CD4-positive, alpha-beta T cell treated with Interleukin-2 at 100 ng/mL for 4 hours (primary cell): ENCODE data around the gene CLIC3.
A peak's percentile ranks its signal among the peaks of the same experiment; 100 is the strongest.

Source experiments
- DNase-seq: peaks from one replicate; pipeline ENCODE4 v3.0.0-alpha.2; 2020; ENCODE audit warnings: low spot score

CLIC3 gene

GRCh38 chr9:137030538-137031527 lies 34.5 kb upstream of the CLIC3 start:
- DNase-seq: peak; percentile 37

- DNase-seq: no peak
These were observed 33.6 kb upstream of the CLIC3 start for GRCh38 chr9:137030006-137030405.

- DNase-seq: peak; percentile 62
These were observed 32.9 kb upstream of the CLIC3 start for GRCh38 chr9:137029058-137029936.

GRCh38 chr9:137028263-137029057 lies 32.1 kb upstream of the CLIC3 start:
- DNase-seq: peak; percentile 59

GRCh38 chr9:137027369-137028262 lies 31.2 kb upstream of the CLIC3 start, which contains the start of gene ABCA2:
Gene ABCA2, minus strand, starts transcription at chr9:137028237. Its CDS starts 97 bp downstream, at chr9:137028140.
- DNase-seq: no peak

GRCh38 chr9:137026828-137027227 lies 30.5 kb upstream of the CLIC3 start:
- DNase-seq: no peak

- no peak for DNase-seq
These were observed 30.0 kb upstream of the CLIC3 start for GRCh38 chr9:137026384-137026783.

DNA sequence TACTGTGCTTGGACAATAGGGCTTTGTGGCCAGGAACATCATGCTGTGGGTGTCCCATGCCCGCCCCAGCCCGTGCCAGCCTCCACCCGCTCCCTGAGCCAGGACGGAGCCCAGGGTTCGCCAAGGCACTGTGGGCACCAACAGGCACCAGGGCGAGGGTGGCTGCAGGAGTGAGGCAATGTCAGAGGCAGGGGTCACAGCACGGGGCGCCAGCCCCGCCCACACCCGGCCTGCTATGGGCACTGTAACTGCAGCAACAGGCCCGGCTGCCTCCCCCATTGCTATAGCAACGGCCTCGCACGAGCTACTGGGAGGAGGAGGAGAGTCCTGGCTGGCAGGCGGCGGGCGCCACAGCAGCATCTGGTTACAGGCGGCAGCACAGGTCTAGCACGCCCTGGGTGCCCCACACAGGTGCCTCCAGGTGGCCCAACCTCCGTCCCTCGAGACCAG lies 29.2 kb upstream of the CLIC3 start:
- DNase-seq: no peak

- DNase-seq: no peak
These were observed 27.2 kb upstream of the CLIC3 start for GRCh38 chr9:137023583-137023991.

- DNase-seq: no peak
These were observed 26.8 kb upstream of the CLIC3 start for GRCh38 chr9:137023157-137023556.

GRCh38 chr9:137022662-137023008 lies 26.3 kb upstream of the CLIC3 start:
- no peak for DNase-seq

DNA sequence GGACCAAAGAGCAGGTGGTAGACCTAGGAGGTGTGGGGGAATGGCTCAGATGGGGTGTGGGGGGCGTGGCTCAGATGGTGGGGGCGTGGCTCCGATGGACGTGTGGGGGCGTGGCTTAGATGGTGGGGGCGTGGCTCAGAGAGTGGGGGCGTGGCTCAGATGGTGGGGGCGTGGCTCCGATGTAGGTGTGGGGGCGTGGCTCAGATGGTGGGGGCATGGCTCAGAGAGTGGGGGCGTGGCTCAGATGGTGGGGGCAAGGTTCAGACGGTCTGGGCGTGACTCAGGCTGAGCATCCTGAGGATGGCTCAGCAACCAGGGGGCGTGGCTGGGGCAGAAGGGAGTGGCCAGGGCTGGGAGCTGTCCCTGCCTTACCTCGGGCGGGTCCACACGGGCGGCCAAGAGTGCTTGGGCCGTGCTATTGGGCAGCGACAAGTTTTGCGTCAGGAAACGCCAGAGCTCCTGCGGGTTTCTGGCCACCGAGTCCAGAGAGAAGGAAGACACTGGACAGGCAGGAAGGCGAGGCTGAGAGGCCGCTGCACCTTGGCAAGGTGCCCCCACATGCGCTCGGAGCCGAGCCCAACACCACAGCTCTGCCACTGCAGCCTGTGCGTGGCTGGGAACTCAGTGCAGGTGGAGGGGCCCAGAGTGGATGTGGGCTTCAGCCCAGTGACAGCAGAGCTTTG lies 25.8 kb upstream of the CLIC3 start:
- peak; percentile 72 for DNase-seq

GRCh38 chr9:137021568-137021978 lies 25.2 kb upstream of the CLIC3 start:
- DNase-seq: no peak

GRCh38 chr9:137020771-137021567 lies 24.6 kb upstream of the CLIC3 start:
- no peak for DNase-seq

DNA sequence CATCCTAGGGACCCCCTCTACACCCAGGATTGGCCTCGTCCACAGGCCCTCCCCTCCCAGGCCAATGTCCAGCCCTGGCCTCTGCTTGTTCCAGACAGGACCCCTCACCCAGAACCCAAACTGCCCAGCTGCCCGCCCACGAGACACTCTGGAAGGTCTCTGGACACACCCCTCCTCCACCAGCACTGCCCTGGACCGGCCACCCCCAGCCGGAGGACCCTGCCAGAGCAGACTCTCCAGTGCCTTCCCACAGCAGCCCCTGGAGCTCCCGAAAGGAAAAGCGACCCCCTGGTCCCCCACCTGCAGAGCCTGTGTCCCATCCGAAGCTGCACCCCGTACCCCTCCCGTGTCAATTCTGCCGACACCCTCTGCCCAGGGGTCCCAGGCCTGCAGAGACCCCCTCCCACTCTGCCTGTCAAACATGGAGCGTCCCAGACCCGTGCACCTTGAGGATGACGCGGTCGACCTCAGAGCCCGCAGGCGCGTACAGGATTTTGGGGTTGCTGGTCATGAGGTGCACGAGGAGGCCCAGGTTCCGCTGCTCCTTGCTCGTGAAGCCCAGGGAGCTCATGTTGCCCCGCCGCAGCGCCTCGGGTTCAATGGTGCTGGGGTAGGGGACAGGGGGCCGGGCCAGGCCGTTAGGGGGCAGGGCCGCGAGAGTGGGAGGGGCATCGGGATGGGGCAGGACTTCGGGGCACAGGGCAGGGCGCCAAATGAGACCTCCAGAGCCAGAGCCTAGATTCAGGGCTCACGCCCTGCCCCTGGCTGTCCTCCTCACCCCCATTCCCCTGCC lies 23.7 kb upstream of the CLIC3 start:
- no peak for DNase-seq

DNA sequence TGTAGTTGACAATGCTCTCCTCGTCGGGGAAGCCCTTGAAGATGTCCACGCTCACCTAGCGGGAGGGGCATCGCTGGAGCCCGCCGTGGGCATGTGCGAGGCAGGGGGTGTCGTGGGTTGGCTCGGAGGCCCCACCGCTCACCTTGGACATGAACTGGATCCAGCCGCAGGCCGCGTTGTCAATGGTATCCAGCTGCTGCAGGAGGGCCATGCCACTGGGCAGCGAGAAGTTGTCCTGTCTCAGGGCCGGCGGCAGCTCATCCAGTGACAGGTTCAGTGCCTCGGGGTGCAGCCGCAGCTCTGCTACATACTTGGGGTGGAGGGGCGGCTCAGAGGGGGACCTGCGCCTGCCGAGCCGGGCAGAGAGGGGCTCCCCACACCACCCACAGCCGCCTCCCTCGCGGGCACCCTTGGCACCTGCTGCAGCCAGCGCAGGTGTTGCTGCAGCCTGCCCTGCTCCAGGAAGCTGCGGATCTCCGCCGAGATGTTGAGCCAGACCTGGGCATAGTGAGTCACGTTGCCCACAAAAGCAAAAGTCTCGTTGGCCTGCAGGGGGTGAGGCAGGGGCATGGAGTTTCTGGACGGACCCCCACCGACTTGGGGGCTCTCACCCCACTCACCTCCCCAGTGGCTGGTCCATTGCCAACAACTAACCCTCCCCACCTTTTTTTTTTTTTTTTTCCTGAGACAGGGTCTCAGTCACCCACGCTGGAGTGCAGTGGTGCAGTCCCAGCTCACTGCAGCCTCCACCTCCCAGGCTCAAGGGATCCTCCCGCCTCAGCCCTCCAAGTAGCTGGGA lies 22.6 kb upstream of the CLIC3 start:
- no peak for DNase-seq

DNA sequence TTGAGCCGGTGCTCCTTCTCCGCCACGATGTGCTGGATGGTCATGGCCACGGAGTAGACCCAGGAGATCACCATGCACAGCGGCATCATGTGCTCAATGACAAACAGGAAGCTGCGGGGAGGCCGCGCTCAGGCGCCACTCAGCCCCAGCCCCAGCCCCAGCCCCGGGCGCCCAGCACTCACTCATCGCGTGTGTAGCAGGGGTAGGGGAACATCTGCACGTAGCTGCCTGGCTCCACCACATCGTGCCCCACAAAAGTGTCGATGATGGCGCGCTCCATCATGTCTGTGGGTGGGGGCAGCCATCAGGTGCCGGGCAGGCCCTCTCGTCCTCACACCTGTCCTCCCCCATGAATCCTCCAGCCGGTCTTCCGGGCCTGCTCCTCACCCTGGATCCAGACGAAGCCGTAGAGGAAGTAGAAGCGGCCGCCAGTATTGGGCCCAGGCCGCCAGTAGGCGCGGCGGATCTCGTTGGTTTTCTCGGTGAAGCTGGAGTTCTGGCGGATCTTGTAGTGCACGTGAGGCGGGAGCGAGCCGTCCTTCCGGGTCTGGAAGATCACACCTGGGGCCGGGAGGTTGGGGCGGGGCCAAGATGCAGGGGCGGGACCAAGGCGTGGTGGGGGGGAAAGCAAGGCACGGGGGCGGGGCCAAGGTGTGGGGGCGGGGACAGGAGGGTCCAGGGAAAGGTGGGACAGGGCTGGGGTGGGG lies 21.6 kb upstream of the CLIC3 start:
- no peak for DNase-seq
